OCI-LY1 (cell line): Measurements from ENCODE around the gene SHC3.

Experiments used
- H2AFZ ChIP-seq: fragments of 200-600 bp; sonication (generic), shearing (Covaris generic); 2 replicates; pipeline ENCODE4 v1.6.0; 2014; ENCODE audit warnings: antibody characterized with exemption, mild to moderate bottlenecking, low read length
- H3F3A ChIP-seq: fragments of 200-600 bp; sonication (generic), shearing (Covaris generic); 2 replicates; pipeline ENCODE4 v1.6.0; 2014; ENCODE audit warnings: mild to moderate bottlenecking, antibody characterized with exemption, low read length, moderate library complexity; ENCODE audit not compliant: insufficient read depth
- H3K27ac ChIP-seq: fragments of 200-600 bp; sonication (generic); 2 replicates; pipeline ENCODE4 v1.5.1; 2014; ENCODE audit warnings: low read length, mixed run types, mild to moderate bottlenecking, low read depth; ENCODE audit not compliant: poor library complexity, severe bottlenecking
- H3K27me3 ChIP-seq: fragments of 200-600 bp; sonication (generic); 2 replicates; pipeline ENCODE4 v1.6.0; 2014; ENCODE audit warnings: antibody characterized with exemption, mild to moderate bottlenecking, low read length, moderate library complexity; ENCODE audit not compliant: insufficient read depth
- H3K36me3 ChIP-seq: fragments of 200-600 bp; sonication (generic); 2 replicates; pipeline ENCODE4 v1.6.1; 2014; ENCODE audit warnings: mild to moderate bottlenecking, antibody characterized with exemption, low read length, moderate library complexity, mixed read lengths; ENCODE audit not compliant: insufficient read depth
- H3K4me1 ChIP-seq: fragments of 200-600 bp; sonication (generic); 2 replicates; pipeline ENCODE4 v1.5.1; 2014; ENCODE audit warnings: mild to moderate bottlenecking, low read length, moderate library complexity; ENCODE audit not compliant: insufficient read depth, severe bottlenecking
- H3K4me2 ChIP-seq: fragments of 200-600 bp; sonication (generic), shearing (Covaris generic); 2 replicates; pipeline ENCODE4 v1.6.1; 2014; ENCODE audit warnings: low read length
- H3K4me3 ChIP-seq: fragments of 200-600 bp; sonication (generic); 2 replicates; pipeline ENCODE4 v1.5.1; 2014; ENCODE audit warnings: low read length, low read depth, mild to moderate bottlenecking, mixed read lengths; ENCODE audit not compliant: poor library complexity, severe bottlenecking
- H3K79me2 ChIP-seq: fragments of 200-600 bp; shearing (Covaris generic); 2 replicates; pipeline ENCODE4 v1.6.1; 2016; ENCODE audit warnings: mixed run types, low read length, mixed read lengths; ENCODE audit not compliant: insufficient read depth
- H3K9ac ChIP-seq: fragments of 200-600 bp; sonication (generic), shearing (Covaris generic); 2 replicates; pipeline ENCODE4 v1.6.1; 2014; ENCODE audit warnings: mild to moderate bottlenecking, low read length, mixed read lengths
- H3K9me2 ChIP-seq: fragments of 200-600 bp; sonication (generic), shearing (Covaris generic); 2 replicates; pipeline ENCODE4 v1.6.1; 2014; ENCODE audit warnings: low read depth, mild to moderate bottlenecking, low read length, mixed read lengths
- H3K9me3 ChIP-seq: fragments of 200-600 bp; shearing (Covaris generic); 2 replicates; pipeline ENCODE4 v1.6.1; 2014; ENCODE audit warnings: low read length, mixed read lengths
- H4K20me1 ChIP-seq: fragments of 200-600 bp; sonication (generic), shearing (Covaris generic); 2 replicates; pipeline ENCODE4 v1.6.0; 2016; ENCODE audit warnings: mild to moderate bottlenecking, low read length; ENCODE audit not compliant: insufficient read depth
- CTCF ChIP-seq: fragments of 200-600 bp; sonication (generic), shearing (Covaris generic); IDR thresholded peaks from 2 replicates; pipeline ENCODE4 v1.5.1; 2017; ENCODE audit warnings: mild to moderate bottlenecking, antibody characterized with exemption, low read length, moderate library complexity, mixed read lengths
- EZH2 ChIP-seq: fragments of 200-600 bp; sonication (generic), shearing (Covaris generic); IDR thresholded peaks from 2 replicates; pipeline ENCODE4 v1.8.0; 2017; ENCODE audit warnings: borderline replicate concordance, mixed run types, mild to moderate bottlenecking, antibody characterized with exemption, low read length, moderate library complexity, mixed read lengths

SHC3 gene

GRCh38 chr9:88979021-88979420, 199.6 kb downstream of the SHC3 start:
- Histone ChIP-seq H3K9ac (no peak overlapping the region), H3K9me3 (peaks cover 8% of the 10 kb centered on the region; the same call in 1 of the 2 replicates), H3K79me2 (no peaks in the 10 kb centered on the region)

GRCh38 chr9:88978034-88978433, 200.6 kb downstream of the SHC3 start:
- no peak overlapping the region for H3K9ac ChIP-seq
- H3K27ac ChIP-seq: no peak overlapping the region
- no peaks in the 10 kb centered on the region for H3K36me3 ChIP-seq
- peaks cover 8% of the 10 kb centered on the region; the same call in 1 of the 2 replicates for H3K9me3 ChIP-seq
- H3K79me2 ChIP-seq: no peaks in the 10 kb centered on the region
- H2AFZ ChIP-seq: no peak overlapping the region
- peaks cover 28% of the 10 kb centered on the region for H3K4me1 ChIP-seq
- H3K4me3 ChIP-seq: no peak overlapping the region
- H3F3A ChIP-seq: no peaks in the 10 kb centered on the region
- no peaks in the 10 kb centered on the region for H4K20me1 ChIP-seq
- no peak for TF ChIP-seq CTCF
- TF ChIP-seq EZH2: no peak
- H3K4me2 ChIP-seq: no peak overlapping the region
- no peaks in the 10 kb centered on the region for H3K9me2 ChIP-seq
- H3K27me3 ChIP-seq: no peaks in the 10 kb centered on the region

More at GRCh38 chr9:88979021-88979420, 199.6 kb downstream of the SHC3 start:
- no peak overlapping the region for H3K4me2 ChIP-seq
- H2AFZ ChIP-seq: no peak overlapping the region
- no peaks in the 10 kb centered on the region for H4K20me1 ChIP-seq
- no peaks in the 10 kb centered on the region for H3K36me3 ChIP-seq
- TF ChIP-seq EZH2 (no peak), CTCF (no peak)
- no peaks in the 10 kb centered on the region for H3K9me2 ChIP-seq
- H3K27ac ChIP-seq: no peak overlapping the region
- no peak overlapping the region for H3K4me3 ChIP-seq
- no peaks in the 10 kb centered on the region for H3F3A ChIP-seq
- H3K27me3 ChIP-seq: no peaks in the 10 kb centered on the region
- peaks cover 33% of the 10 kb centered on the region for H3K4me1 ChIP-seq

- no peak for TF ChIP-seq CTCF
- no peaks in the 10 kb centered on the region for H3K36me3 ChIP-seq
- no peaks in the 10 kb centered on the region for H3K9me2 ChIP-seq
- H3K4me1 ChIP-seq: peaks cover 28% of the 10 kb centered on the region
- peak overlapping the region; percentile 46 for H3K27ac ChIP-seq
- H3K9ac ChIP-seq: peak overlapping the region; percentile 58
- 0 out of 2 replicates have a peak, but pooled peaks cover 4% of the 10 kb centered on the region for H3K9me3 ChIP-seq
- no peaks in the 10 kb centered on the region for H3K79me2 ChIP-seq
- no peaks in the 10 kb centered on the region for H3F3A ChIP-seq
- H3K4me3 ChIP-seq: peak overlapping the region; percentile 2
- H3K4me2 ChIP-seq: peak overlapping the region; percentile 13; the same call in 1 of the 2 replicates
- H3K27me3 ChIP-seq: no peaks in the 10 kb centered on the region
- no peak overlapping the region for H2AFZ ChIP-seq
- no peaks in the 10 kb centered on the region for H4K20me1 ChIP-seq
Measured at GRCh38 chr9:88976890-88977257, 201.7 kb downstream of the SHC3 start.
